Stimulated activated CD4-positive, alpha-beta T cell treated with anti-CD3 and anti-CD28 coated beads, TNF-alpha, amount 100 ng/mL, for 24 hours (primary cell): ENCODE results near the gene CCNE1.

Experiments
- DNase-seq, 3 experiments: peaks; one replicate each; pipeline ENCODE4 v3.0.0-alpha.2; 2020; ENCODE audit warnings: low read depth in 3 of 3

CCNE1 gene

DNA sequence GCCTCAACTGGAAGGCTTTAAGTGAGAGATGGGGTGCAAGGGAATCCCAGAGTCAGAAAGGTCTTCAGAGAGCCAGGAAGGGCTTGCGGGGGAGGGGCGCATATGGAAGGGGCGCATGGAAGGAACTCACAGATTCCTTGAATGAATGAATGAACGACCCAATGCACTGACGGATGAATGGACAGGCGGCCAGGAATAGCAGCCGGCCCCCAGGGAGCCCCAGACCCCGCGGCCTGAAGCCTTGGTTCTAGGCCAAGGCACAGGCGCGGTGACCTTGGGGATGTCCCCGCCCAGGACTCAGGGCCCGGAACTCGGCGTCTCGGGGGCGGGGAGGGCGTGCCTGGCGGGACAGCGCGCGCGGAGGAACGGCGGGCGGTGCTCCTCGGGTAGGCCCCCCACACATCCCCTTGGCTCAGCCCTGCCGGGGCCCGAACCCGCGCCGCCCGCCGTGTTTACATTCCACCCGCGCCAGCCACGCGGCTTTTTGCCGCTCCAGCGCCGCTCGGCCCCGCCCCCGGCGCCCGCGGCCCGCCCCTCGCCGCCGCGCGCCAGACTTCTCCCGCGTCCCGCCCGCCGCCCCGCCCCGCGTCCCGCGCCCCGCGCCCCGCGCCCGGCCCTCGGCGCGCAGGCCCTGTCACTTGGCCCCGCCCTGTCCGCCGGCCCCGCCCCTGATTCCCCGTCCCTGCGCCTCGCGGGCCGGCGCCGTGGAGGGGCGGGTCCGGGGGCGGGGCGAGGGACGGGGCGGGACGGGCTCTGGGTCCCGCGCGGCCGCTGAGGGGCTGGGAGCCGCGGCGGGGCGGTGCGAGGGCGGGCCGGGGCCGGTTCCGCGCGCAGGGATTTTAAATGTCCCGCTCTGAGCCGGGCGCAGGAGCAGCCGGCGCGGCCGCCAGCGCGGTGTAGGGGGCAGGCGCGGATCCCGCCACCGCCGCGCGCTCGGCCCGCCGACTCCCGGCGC, at the start of gene CCNE1:
Gene CCNE1 (plus strand): TSS at position 867 of the 955 bp plus-strand sequence. CDS start 565 bp downstream, outside the sequence.
- DNase-seq: peak; percentile 89 to 97 (median 92)

DNA sequence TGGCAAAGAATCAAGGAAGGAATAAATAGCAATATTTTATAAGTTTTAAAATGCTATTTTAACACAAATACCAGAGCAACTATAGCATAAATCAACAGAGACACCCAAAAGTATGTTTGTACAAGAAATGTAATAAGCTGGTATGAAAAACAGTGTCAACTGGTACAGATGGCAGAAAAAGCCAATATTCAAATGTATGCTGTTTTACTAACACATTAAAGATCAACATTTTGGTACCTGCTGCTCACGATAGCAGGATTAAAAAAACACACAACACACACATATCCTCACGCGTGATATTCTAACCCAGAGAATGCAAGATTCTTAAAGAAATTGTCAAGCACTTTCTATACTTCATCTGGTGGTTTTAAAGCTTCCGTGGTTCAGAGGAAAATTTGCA, 48.6 kb upstream of the CCNE1 start:
- no peak for DNase-seq

DNA sequence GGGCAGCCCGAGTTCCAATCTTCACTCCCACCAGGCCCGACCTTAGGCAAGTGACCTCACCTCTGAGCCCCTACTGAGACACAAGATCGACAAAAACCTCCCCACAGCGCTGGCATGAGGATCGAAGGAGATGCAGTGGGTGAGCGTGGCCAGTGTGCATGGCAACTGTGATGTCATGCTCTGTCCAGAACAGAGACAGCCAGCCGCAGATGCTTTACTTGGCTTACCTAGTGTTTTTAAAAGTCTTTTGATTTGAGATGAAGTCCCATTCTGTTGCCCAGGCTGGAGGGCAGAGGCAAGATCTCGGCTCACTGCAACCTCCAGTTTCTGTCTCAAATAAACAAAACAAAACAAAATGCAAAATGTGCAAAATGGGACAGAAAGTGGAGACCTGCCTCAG, 47.4 kb upstream of the CCNE1 start:
- no peak for DNase-seq

DNA sequence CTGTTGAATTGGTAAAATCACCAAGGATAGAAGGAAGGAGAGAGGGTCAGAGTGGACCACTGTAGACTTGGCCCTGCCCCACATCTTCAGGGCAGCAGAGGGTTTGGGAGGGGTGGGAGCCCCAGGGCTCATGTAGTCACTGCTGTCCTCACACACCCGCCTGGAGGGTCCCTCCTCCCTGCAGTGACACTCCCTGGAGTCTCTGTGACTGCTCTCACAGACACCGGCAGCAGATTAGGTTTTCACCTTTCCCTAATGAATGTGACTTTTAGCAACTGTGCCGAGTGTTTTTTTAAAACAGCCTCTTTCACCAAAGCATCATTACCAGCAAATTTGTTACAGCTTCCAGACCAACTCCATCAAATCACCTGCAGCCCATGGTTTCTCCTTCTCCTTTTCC, 45.7 kb upstream of the CCNE1 start:
- no peak for DNase-seq

DNA sequence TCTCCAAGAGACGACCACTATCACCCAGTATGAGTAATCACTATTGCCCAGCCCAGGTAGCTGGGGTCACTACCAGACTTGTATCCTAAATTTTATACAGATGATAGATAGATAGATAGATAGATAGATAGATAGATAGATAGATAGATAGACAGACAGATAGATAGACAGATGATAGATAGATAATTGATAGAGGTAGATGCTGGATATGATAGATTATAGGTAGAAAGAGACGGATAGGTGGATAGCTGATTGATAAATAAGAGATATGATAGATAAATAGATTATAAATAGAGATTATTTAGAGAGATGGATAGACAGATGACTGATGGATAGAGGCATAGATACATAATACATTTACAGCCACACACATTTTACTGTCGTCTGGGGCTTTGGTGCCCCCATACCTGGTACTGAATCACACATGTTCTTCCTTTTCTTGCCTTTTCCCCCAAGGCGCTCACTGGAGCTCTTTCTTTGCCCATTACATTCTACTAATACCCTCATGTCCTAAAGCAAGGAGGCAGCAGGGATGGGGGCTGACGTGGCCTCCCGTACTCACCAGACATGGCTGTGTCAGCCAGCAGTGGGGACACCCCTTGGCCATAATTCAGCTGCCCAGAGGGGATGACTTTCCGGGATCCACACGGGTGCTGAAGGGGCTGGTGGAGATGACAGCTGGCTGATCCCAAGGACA, 44.6 kb upstream of the CCNE1 start:
- no peak for DNase-seq

DNA sequence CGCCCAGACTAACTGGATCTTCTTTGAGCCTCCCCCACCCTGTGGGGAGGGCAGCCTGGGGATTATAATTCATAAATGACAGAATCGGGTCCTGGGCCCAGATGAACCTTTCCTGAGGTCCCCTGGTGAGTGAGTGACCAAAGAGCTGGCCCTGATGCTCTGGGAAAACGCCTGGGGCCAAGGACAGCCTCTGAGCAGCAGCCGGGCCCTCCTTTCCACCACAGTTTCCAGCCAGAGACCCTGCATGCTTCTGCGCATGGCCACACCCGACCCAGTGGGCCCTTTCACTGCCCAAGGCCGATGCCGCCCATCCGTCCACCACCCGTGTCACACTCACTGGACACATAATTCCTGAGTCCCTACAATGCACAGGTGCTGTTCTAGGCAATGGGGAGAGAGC, 43.6 kb upstream of the CCNE1 start:
- DNase-seq: no peak

DNA sequence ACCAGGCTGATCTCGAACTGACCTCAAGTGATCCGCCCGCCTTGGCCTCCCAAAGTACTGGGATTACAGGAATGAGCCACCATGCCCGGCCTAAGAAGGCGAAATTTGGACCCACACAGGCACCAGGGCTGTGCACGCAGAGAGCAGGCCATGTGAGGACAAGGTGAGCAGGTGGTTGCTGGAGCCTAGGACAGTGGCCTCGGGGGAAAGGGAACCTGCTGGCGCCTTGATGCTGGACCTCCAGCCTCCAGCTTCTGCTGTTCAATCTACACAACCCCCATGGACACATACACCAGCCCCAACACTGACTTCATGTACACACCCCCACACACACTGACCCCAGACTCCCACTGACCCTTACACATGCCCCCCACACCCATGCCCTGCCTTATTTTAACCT, 41.8 kb upstream of the CCNE1 start:
- DNase-seq: no peak

DNA sequence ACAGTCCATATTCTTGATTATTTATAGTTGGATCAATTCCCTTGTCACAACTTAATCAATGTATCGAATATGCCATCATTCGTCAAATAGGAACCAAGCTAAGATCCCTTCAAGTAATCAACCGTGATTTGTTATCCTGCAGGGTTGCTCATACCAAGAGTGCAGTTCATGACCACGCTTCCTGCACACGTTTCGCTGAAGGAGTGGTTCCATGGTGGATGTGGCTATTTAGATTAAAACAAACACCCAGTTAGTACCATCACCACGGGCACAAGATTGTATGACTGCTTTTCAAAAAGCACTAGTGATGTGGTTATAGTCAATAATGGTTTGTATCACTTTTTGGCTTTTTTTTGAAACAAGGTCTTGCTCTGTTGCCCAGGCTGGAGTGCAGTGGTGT, 41.1 kb upstream of the CCNE1 start:
- no peak for DNase-seq

DNA sequence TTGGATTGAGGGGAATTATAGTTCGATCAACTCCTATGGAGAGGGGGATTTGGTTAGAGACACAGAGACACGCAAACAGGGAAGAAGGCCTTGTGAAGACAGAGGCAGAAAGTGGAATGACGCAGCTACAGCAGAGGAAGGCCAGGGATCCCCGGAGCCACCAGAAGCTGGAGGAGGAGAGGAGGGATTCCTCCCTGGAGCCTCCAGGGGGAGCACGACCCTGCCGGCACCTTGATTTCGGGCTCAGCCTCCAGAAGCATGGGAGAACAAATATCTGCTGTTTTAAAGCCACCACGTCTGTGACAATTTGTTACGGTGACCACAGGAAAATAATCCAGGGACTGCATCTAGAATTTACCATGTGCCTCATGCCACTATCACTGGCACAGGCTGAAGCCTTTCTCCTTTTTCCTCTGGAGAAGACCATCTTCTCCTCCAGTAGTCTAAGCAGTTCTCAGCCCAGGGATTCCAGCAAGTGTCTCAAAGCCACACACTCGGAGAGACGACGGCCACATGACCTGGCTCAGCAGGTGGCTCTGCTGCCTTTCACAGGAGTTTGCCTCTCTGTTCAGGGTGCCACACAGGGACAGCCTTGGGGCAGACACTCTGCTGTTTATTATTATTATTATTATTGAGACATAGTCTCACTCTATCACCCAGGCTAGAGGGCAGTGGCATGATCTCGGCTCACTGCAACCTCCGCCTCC, 39.9 kb upstream of the CCNE1 start:
- peak in 1 of 3 experiments; percentile 26 for DNase-seq

DNA sequence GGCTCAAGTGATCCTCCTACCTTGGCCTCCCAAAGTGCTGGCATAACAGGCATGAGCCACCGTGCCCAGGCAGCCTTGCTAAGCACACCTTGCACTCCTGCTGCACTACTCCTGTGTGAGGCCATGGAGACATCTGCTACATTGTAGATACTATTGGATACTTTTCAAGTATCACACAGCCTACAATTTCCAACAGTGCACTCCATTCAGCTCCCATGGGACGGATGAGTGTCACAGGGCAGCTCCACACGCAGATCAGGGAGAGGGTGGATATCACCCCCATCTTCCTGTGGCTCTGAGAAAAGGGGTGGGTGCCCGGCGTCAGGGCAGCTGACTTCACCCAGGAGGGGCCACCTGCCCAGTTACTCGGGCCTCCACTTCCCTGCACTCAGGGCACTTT, 39.1 kb upstream of the CCNE1 start:
- DNase-seq: no peak

DNA sequence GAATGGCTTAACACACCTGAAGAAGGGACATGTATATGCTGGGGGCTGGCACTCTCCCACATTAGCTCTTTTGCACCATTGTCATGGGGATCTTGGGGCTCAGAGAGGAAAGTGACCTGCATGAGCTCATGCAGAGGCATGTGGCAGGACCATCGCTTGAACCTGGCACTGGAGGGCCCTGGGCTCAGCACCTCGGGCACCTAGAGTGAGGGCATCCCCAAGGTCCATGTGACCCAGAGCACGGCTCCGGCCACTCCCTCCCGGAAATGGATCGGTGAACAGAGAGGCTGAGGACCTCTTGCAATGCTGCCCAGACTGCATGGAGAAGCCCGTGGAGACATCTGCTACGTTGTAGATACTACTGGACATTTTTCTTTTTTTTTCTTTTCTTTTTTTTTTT, 38.6 kb upstream of the CCNE1 start:
- DNase-seq: no peak

DNA sequence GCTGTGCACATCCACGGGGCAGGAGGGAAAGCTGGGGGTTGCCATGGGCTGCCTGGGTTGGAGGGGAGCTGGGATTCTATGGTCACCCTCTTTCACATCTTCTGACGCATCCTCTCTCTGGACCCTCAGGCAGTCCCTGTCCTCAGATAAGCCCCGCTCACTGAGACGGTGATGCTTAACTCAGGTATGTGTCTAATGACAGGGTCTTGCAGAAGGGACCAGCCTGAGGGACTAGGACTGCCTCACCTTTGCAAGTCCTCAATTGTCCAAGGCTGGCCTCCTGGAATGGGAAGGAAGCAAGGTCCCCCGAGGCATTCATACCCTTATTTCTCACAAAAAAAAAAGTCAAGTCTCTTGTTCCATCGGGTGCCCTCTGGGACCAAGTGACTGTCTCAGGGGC, 37.7 kb upstream of the CCNE1 start:
- no peak for DNase-seq

DNA sequence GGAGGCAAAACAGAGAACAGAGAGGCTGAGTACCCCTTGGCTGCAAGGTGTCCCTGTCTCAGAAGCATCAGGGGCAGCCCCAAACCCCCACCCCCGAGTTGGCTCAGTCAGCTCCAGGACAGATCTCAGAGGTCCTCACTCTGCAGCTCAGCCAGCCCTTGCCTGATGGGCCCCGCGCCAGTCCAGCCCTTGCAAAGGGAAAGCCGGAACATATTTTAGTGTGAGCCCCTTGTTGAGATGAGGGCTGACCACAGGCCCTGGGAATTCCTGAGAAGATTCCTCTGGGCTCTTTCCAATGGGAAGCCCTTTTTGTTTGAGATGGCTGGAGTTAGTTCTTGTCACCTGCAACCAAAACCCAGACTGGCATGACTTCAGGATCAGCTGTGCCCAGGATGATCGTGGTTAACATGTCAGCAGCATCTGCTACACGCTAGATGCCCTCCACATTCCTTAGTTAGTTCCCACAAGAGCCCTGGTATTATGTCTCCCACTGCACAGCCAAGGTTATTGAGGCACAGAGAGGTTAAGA, 33.9 kb upstream of the CCNE1 start:
- DNase-seq: no peak

DNA sequence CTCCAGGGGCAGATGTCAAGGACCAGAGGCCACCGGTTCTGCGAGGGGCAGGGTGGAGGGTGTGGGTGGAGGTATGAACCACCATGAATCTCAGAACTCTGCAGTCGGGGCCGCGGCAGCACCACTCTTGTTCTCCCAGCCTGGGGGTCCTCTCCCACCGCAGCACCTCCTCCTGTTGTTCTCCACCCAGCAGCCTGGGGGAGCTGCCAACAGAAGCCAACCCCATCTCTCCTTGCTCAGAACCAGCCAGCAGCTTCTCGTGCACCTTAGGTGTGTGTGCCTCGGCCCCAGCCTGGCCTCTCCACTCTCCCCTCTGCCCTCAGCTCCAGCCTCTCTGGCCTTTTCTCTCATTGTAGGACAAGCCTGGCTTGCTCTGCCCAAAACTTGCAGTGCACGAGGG, 31.9 kb upstream of the CCNE1 start:
- no peak for DNase-seq

DNA sequence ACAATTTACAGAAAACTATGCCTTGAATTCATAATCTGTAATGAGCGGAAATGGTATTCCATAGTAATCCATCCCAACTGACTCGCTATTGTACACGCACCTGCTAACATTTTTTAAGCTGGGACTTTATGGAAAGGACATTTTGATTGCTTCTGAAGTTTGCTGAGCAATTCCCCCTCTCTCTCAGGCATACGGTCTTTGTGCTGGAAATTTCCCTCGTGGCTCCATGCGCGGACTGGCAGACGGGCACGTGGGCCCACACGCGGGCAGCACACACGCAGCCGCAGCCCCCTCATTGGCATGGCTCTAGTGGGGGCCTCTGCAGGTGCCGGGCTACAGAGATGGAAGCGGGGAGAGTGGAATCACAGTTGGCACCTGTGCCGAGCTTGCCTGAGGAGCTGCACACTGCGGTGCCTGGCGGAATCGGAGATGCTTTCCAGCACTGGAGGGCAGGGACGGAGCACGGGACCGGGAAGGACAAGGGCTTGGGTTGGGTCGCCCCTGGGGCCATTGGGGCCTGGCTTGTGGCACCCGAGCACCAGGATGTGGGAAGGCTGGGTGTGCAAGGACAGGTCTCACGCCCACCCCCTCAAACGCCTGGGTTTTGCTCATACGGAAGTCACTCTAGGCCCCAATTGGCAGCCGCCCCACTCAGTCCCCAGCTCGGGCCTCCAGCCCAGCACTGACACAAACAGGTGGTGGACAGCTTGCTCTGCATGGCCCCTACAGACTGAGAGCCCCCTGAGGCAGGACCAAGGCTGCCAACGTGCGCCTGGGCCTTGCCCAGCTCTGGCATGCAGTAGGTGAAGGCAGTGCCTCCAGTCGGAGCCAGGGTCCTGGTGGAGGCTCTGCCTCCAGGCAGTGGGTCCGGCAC, 30.2 kb upstream of the CCNE1 start:
- no peak for DNase-seq

DNA sequence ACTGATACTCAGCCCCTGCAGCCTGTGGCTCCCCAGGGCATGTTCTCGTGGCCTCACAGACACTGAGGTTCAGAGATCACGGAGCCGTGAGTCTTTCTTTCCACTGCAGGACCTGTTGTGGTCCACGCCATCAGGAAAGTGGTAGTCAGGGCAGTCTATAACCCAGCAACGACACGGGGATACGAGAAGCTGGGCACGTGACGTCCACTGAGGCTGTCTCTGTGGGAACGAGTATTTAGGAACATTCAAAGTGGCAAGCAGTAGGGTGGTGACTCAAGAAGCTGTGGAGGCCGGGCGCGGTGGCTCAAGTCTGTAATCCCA, 29.6 kb upstream of the CCNE1 start:
- no peak for DNase-seq

DNA sequence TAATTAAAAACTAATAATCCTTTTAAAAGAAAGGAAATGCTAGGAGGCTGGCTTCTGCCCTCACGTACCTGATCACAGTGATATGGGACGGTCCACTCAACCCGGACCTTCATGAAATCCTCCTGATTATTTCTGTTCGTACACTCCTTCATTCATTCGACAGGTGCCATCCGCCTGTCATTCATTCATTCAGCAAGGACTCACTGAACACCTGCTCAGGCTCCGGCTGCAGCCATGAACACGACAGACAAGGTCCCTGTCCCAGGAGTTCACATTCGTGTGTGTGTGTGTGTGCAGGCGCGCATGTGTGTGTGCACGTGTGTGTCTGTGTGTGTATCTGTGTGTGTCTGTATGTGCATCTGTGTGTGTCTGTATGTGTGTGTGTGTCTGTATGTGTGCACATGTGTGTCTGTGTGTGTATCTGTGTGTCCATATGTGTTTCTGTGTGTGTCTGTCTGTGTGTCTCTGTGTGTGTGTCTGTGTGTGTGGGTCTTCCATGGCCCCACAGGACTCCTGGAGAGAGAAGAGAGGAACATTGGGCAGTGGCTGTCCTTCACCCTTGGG, 28.1 kb upstream of the CCNE1 start:
- no peak for DNase-seq

DNA sequence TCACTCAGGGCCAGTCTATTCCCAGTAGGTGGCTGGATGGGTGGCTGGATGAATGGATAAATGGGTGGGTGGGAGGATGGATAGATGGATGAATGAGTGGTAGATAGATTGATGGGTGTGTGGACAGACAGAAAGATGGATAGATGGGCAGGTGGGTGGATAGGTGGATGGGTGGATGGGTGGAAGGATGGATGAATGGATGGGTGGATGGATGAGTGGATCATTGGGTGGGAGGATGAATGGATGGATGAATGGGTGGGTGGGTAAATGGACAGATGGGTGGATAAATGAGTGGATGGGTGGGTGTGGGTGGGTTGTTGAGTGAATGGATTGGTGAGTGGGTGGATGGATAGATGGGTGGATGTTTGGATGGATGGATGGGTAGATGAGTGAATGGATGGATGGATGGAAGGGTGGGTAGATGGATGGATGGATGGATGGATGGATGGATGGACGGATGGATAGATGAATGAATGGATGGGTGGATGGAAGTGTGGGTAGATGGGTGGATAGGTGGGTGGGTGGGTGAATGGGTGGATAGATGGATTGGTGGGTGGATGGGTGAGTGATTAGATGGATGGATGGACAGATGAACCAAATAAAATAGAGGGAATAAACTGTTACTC, 27.1 kb upstream of the CCNE1 start:
- DNase-seq: no peak

DNA sequence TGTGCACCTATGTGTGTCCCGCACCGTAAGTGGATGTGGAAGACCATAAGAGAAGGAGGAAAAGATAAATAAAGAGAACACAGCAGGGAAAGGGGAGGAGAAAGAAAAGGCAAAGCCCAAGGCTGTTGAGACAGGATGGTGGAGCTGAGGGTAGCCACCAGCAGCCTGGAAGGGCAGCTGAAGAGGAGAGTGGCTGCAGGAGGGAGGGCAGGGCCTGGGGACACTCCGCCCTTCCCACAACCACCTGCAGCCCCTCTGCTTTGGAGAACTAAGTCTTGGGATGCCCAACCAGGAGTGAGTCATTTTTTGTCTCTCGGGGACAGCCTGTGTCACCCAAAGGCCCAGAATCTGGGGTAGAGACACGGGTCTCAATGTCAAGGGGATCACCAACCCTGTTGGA, 26.4 kb upstream of the CCNE1 start:
- DNase-seq: no peak

DNA sequence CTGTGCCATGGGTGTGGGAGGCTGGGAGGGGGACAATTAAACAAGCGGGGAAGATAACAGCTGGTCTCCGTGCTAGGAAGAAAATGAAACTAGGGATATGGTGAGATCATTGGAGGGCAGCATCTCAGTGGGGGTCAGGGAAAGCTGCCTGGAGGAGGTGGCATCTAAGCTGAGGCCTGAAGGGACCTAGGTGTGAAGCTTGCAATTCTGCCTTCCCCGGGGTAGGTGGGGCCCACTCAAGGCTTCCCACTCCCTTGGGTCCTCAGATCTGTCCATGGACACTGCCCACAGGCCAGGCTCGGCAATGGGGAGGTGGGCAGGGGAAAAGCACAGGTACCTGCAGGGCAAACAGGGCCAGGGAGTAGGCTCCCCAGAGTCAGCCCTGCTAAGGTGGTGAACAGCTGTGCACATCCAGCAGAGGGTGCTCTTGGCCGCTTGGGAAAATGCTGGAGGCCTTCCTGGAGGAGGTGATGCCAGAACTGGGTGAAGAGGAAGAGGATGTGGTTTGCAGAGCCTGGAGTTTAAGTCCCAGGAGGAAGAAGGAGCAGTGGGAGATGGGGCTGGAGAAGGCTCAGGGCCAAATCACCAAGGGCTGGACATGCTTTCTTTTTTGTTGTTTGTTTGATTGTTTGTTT, 25.7 kb upstream of the CCNE1 start:
- peak in 1 of 3 experiments; percentile 28 for DNase-seq
